ENCODE results near the gene NSD1.

GRCh38 chr5:177256296-177256695, 122.7 kb downstream of the NSD1 start:
- TF ChIP-seq CTCF (IDR thresholded peaks at IDR 0.05), result no peak
- TF ChIP-seq POLR2A (IDR thresholded peaks at IDR 0.05), result no peak

Measured in testis (tissue), 2 donors.